Ishikawa (cell line): ENCODE measurements around the gene MN1.

ENCODE experiments used
- CEBPB ChIP-seq: IDR thresholded peaks from 2 replicates; pipeline ENCODE4 v1.6.1; 2012
- CREB1 ChIP-seq: IDR thresholded peaks from 2 replicates; pipeline ENCODE4 v1.6.1; 2012; ENCODE audit warnings: low read depth
- EGR1 ChIP-seq: IDR thresholded peaks from 2 replicates; pipeline ENCODE4 v1.6.1; 2012
- EP300 ChIP-seq: IDR thresholded peaks from 2 replicates; pipeline ENCODE4 v1.6.1; 2012; ENCODE audit warnings: borderline replicate concordance
- FOXM1 ChIP-seq: IDR thresholded peaks from 2 replicates; pipeline ENCODE4 v1.6.1; 2012; ENCODE audit warnings: low read depth, borderline replicate concordance
- NFIC ChIP-seq: IDR thresholded peaks from 2 replicates; pipeline ENCODE4 v1.6.1; 2012
- RAD21 ChIP-seq: IDR thresholded peaks from 2 replicates; pipeline ENCODE4 v1.6.1; 2012; ENCODE audit warnings: low read depth
- TAF1 ChIP-seq: IDR thresholded peaks from 2 replicates; pipeline ENCODE4 v1.6.1; 2012; ENCODE audit warnings: low read depth, mild to moderate bottlenecking
- TCF12 ChIP-seq: IDR thresholded peaks from 2 replicates; pipeline ENCODE4 v1.6.1; 2012; ENCODE audit warnings: low read depth
- TEAD4 ChIP-seq: IDR thresholded peaks from 2 replicates; pipeline ENCODE4 v1.6.1; 2012
- YY1 ChIP-seq: IDR thresholded peaks from 2 replicates; pipeline ENCODE4 v1.6.1; 2012; ENCODE audit warnings: low read depth
- ZBTB7A ChIP-seq: IDR thresholded peaks from 2 replicates; pipeline ENCODE4 v1.6.1; 2012; ENCODE audit warnings: low read depth
- TF ChIP-seq, protein P1 (sequence below): IDR thresholded peaks from 2 replicates; pipeline ENCODE4 v1.6.1; 2012
- TF ChIP-seq, protein P2 (sequence below): IDR thresholded peaks from 2 replicates; pipeline ENCODE4 v1.6.1; 2012; ENCODE audit warnings: low read depth, mild to moderate bottlenecking
- TF ChIP-seq, protein P3 (sequence below): IDR thresholded peaks from 2 replicates; pipeline ENCODE4 v1.6.1; 2012

The MN1 gene

GRCh38 chr22:27798511-27799014 is 3.0 kb downstream of the MN1 start:
- TF ChIP-seq FOXM1 = no peak
- no peak for TF ChIP-seq CEBPB
- no peak for TF ChIP-seq NFIC
- TF ChIP-seq CREB1 = no peak
- TF ChIP-seq ZBTB7A = no peak
- TF ChIP-seq TEAD4 = no peak
- TF ChIP-seq, protein P1, sequence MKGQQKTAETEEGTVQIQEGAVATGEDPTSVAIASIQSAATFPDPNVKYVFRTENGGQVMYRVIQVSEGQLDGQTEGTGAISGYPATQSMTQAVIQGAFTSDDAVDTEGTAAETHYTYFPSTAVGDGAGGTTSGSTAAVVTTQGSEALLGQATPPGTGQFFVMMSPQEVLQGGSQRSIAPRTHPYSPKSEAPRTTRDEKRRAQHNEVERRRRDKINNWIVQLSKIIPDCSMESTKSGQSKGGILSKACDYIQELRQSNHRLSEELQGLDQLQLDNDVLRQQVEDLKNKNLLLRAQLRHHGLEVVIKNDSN = no peak
- TF ChIP-seq EP300 = no peak
- no peak for TF ChIP-seq YY1
- no peak for TF ChIP-seq RAD21
- TF ChIP-seq, protein P2, sequence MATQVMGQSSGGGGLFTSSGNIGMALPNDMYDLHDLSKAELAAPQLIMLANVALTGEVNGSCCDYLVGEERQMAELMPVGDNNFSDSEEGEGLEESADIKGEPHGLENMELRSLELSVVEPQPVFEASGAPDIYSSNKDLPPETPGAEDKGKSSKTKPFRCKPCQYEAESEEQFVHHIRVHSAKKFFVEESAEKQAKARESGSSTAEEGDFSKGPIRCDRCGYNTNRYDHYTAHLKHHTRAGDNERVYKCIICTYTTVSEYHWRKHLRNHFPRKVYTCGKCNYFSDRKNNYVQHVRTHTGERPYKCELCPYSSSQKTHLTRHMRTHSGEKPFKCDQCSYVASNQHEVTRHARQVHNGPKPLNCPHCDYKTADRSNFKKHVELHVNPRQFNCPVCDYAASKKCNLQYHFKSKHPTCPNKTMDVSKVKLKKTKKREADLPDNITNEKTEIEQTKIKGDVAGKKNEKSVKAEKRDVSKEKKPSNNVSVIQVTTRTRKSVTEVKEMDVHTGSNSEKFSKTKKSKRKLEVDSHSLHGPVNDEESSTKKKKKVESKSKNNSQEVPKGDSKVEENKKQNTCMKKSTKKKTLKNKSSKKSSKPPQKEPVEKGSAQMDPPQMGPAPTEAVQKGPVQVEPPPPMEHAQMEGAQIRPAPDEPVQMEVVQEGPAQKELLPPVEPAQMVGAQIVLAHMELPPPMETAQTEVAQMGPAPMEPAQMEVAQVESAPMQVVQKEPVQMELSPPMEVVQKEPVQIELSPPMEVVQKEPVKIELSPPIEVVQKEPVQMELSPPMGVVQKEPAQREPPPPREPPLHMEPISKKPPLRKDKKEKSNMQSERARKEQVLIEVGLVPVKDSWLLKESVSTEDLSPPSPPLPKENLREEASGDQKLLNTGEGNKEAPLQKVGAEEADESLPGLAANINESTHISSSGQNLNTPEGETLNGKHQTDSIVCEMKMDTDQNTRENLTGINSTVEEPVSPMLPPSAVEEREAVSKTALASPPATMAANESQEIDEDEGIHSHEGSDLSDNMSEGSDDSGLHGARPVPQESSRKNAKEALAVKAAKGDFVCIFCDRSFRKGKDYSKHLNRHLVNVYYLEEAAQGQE = no peak

GRCh38 chr22:27797520-27798391 is 3.8 kb downstream of the MN1 start:
- TF ChIP-seq RAD21 = no peak
- no peak for TF ChIP-seq ZBTB7A
- TF ChIP-seq CREB1 = no peak
- no peak for TF ChIP-seq CEBPB
- TF ChIP-seq, protein P1 = no peak
- TF ChIP-seq, protein P2 = no peak
- TF ChIP-seq TCF12 = no peak
- TF ChIP-seq TAF1 = no peak
- TF ChIP-seq FOXM1 = no peak
- TF ChIP-seq YY1 = no peak
- TF ChIP-seq NFIC = no peak
- no peak for TF ChIP-seq EP300
- TF ChIP-seq EGR1 = no peak
- TF ChIP-seq TEAD4 = no peak
- TF ChIP-seq, protein P3, sequence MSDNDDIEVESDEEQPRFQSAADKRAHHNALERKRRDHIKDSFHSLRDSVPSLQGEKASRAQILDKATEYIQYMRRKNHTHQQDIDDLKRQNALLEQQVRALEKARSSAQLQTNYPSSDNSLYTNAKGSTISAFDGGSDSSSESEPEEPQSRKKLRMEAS = no peak

GRCh38 chr22:27796829-27797519 is 4.6 kb downstream of the MN1 start:
- TF ChIP-seq CREB1 (no peak), CEBPB (no peak), TAF1 (no peak), RAD21 (no peak), EGR1 (no peak), FOXM1 (no peak), TCF12 (no peak), ZBTB7A (no peak), TEAD4 (no peak), EP300 (no peak), YY1 (no peak), NFIC (no peak)
- TF ChIP-seq, protein P3 = no peak
- TF ChIP-seq, protein P2 = no peak
- TF ChIP-seq, protein P1 = no peak
